HG03039 (cell line): ENCODE measurements around the gene PRKACA.

Experiments
- ATAC-seq: cut with Tn5 transposase; IDR thresholded peaks from one replicate; pipeline ENCODE4 v1.9.1; 2021; ENCODE audit warnings: mild to moderate bottlenecking, moderate library complexity; ENCODE audit not compliant: unreplicated experiment

The PRKACA gene

GRCh38 chr19:14073261-14073924, 44.2 kb downstream of the PRKACA start:
- ATAC-seq, result peak; percentile 41

GRCh38 chr19:14072535-14073260, 44.9 kb downstream of the PRKACA start, which contains the start of gene MISP3:
TSS of gene MISP3 (plus strand) at chr19:14072786. CDS start at chr19:14073310, 524 bp downstream.
- ATAC-seq, result peak; percentile 5

DNA sequence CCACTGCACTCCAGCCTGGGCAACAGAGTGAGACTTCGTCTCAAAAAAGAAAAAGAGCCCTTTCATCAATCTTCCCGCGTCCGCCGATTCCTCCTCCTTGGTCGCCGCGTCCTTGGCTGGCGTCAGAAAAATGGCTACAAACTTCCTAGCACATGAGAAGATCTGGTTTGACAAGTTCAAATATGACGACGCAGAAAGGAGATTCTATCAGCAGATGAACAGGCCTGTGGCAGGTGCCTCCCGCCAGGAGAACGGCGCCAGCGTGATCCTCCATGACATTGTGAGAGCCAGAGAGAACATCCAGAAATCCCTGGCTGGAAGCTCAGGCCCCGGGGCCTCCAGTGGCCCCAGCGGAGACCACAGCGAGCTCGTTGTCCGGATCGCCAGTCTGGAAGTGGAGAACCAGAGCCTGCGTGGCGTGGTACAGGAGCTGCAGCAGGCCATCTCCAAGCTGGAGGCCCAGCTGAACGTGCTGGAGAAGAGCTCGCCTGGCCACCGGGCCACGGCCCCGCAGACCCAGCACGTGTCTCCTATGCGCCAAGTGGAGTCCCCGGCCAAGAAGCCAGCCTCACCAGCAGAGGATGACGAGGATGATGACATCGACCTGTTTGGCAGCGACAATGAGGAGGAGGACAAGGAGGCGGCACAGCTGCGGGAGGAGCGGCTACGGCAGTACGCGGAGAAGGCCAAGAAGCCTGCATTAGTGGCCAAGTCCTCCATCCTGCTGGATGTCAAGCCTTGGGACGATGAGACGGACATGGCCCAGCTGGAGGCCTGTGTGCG, 47.1 kb downstream of the PRKACA start:
- no peak for ATAC-seq

DNA sequence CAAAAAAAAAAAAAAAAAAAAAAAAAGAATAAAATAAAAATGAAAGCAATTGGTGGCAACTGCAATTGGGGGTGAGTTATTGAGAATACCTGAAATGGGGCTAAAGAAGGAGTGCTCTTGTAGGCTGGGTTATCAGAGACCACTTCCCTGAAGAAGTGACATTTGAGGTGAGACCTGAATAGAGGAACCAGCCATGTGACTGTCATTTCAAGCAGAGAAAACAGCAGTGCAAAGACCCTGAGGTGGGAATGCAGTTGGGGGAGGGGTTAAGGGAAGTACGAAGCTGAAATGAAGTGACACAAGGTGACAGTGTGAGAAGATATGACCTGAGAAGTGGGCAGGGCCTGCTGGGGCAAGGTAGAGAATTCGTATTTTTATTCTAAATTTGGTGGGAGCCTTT, 51.4 kb downstream of the PRKACA start:
- no peak for ATAC-seq

DNA sequence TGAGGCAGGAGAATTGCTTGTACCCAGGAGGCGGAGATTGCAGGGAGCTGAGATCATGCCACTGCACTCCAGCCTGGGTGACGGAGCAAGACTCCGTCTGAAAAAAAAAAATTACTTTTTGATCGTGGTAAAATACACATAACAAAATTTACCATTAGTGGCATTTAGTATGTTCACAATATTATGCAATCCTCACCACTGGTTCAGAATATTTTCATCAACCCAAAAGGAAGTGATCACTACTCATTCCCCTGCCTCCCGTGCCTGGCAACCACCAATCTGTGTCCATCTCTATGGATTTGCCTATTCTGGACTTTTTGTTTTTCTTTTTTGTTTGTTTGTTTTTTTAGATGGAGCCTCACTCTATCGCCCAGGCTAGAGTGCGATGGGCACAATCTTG, 54.5 kb downstream of the PRKACA start:
- no peak for ATAC-seq

GRCh38 chr19:14062558-14062855, 55.1 kb downstream of the PRKACA start:
- no peak for ATAC-seq

DNA sequence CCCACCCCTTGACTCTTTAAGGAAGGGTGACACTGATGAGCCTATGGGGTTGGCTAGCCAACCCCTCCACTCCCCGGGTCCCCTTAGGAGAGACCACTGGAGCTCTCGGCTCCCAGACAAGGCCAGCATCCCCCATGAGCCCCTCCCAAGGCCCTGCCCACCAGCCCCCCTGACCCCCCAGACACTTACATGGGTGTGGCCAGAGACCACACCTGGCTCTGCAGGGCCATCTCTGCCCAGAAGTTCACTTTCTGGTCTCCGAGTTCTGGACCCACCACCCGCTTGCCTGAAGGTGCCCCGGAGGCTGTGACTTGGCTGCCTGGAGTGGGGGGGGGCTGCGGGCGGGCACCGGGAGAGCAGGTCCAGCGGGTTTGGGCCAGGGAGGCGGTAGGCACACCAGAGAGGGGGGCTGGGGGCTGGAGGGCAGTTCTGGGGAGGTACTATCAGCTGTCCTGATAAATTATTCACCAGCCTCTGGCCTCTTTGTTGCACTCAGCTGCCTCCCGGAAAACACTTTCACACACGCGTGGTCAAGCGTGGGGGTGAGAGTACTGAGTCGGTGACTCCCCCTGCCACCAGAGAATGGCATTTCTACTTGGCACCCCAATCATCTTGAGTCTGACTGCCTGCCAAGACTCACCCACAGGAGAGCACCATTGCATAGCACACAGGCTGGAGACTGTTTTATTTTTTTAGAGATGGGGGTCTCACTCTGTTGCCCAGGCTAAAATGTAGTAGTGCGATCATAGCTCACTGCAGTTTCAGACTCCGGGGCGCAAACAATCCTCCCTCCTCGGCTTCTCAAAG, 55.6 kb downstream of the PRKACA start, which contains the start of gene PALM3:
Gene PALM3, minus strand, starts transcription at position 326 of the 807 bp plus-strand sequence. Its CDS starts 96 bp downstream, at position 230.
- no peak for ATAC-seq

DNA sequence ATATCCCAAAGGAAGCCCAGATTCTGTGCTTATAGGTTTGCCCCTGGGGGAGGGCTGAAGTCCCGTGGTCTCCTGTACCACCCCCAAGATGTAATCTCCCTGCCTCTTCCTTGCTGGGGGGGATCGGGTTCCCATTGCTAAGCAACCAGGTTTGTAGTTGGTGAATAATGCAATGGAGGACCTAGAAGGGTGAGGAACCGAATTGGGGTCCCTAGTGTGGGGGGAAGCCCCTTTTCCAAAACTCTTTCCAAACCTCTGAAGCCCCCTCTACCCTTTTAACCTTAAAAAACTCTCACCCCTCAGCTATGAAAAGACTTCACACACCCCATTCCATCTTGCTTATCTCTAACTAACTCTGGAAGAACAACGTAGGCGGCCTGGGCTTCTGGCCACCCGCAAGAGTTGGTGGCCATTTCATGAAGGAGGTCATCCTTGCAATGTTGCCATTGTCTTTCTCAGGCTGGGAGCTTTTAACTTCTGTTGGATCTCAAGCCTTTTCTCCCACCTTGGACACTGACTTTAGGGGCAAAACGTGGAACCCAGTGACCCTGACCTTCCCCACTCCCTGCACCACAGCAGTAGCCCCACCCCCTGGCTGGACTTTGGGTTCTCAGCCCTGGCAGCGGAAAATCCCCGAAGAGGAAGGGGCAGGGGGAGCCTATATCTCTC, 56.3 kb downstream of the PRKACA start:
- no peak for ATAC-seq

GRCh38 chr19:14059652-14060155, 57.9 kb downstream of the PRKACA start:
- no peak for ATAC-seq

DNA sequence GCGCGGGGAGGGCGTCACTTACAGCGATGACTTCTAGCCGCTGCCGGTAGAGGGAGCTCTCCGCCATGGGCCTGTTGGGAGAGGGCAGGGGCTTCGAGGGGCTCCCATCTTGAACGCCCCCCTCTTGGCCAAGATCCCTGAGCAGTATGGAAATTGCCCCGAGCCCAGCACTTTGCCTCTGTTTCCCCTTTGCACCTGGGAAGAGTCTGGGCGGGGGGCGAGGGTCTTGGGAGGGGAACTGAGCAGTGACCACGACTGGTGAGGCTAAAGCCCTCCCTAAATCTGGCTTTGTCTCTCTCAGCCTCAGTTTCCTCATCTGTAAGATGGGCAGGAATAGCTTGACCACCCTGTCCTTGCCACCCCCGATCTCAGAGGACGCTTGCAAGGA, 58.5 kb downstream of the PRKACA start:
- ATAC-seq, result no peak

DNA sequence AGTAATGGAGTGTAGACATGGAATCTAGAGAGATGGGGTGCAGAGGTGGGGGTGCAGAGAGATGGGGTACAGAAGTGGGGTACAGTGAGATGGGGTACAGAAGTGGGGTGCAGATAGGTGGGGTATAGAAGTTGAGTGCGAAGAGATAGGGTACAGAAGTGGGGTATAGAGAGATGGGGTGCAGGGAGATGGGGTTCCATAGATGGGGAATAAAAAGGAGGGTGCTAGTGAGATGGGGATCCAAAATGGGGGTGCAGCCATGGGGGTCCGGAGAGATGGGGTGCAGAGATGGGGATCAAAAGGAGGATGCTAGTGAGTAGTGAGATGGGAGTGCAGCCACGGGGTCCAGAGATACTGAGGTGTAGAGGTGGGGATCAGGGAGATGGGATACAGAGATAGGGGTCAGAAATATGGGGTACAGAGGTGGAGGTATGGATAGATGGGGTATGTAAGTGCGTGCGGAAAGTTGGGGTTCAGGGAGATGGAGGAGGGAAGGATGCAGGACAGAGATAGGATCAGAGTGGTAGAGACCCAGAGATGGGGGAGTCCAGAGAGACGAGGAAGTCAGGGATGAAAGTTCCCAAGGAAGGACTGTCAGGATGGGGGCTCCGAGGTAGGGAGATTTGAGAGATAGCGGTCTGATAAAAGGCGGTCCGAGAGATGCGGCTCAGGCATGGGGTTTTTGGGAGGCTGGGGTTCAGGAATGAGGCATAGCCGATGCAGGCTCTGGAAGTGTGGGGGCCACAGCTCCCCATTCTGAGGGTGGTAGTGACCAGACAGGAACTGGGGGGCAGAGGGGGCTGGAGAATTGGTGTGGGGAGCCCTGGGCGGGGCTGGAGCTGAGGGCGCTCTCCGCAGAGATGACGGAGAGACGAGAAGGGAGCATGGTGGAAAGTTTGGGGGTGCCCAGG, 59.1 kb downstream of the PRKACA start:
- ATAC-seq, result no peak

DNA sequence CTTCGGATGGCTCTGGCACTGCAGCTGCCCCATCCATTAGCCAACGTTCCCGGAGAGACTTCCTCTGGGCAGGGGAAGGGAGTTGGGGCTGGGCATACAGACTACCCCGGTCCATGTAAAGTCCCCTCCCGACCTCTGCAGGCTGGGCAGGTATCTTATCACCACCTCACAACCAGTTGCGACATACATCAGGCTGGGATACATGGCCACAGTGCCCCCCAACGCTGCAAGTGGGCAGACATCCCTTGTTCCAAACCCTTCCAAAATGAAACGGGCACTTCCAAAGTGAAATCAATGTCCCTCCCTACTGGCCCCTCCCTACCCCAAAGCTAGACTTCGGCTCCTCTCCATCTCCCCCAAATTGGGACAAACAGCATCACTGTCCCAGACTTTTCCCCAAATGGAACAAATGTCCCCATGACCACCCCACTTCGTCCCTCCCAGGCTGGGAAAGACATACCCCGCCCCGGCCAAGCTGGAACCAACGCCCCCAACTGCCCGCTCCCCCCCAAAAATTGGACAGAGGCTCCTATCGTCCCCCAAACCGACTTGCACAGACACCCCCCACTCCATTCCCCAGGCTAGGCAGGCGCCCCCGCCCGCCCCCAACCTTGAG, 60.7 kb downstream of the PRKACA start:
- no peak for ATAC-seq

GRCh38 chr19:14056069-14056666, 61.4 kb downstream of the PRKACA start:
- ATAC-seq, result no peak

- ATAC-seq, result no peak
These were observed 62.2 kb downstream of the PRKACA start for GRCh38 chr19:14055396-14055795.

DNA sequence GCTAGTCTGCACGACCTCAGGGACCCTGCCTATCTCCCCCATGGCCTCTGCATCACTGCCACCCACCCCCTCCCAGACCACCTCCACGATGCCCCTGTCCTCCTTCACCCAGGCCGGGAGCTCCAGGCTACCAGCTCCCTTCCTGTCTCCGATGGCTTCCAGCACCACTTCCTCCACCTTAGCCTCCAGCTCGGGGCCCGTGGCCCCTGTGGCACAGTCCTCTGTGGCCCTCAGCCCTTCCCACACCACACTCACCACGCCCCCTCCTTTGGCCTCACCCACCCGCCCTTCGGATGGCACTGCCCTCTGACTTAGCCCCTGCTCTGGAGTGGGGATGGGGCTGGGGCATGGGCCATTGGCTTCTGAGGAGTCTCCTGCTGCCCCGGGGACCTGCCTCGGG, 62.8 kb downstream of the PRKACA start:
- no peak for ATAC-seq

- ATAC-seq, result no peak
These were observed 63.5 kb downstream of the PRKACA start for GRCh38 chr19:14054099-14054498.

DNA sequence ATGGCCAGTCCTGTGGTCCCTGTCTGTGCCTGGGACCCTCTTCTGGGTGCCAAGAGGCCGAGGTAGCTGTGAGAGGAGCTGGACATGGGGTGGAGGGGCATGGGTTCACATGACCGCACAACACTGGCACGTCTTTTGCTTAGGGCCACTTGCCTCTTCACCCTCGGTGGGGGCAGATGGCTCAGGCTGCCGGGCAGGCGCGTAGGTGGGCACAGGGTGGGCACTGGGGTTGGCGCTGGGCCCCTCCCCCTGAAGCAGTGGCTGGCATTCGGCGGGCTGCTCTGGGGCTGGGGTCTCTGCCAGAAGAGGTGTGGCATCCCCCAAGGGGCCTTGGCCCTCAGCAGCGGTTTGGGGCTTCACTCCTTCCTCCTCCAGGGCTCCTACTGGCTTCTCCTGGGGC, 64.1 kb downstream of the PRKACA start:
- ATAC-seq, result no peak

GRCh38 chr19:14053032-14053431, 64.5 kb downstream of the PRKACA start:
- no peak for ATAC-seq
